SK-N-MC (cell line): ENCODE results near the gene ASB10.

Source experiments
- EZH2 ChIP-seq: fragments of 200-600 bp; sonication (generic); IDR thresholded peaks from one replicate; pipeline ENCODE4 v1.6.1; 2017; ENCODE audit warnings: antibody characterized with exemption
- FOXP2 ChIP-seq: optimal IDR thresholded peaks from 2 replicates; pipeline ENCODE3; 2011; ENCODE audit warnings: mild to moderate bottlenecking, moderate library complexity; ENCODE audit not compliant: insufficient read depth; ENCODE audit errors: extremely low read length, control extremely low read depth
- POLR2AphosphoS5 ChIP-seq: IDR thresholded peaks from 2 replicates; pipeline ENCODE4 v1.6.1; 2012; ENCODE audit warnings: mild to moderate bottlenecking, low read depth, low read length, borderline replicate concordance

DNA sequence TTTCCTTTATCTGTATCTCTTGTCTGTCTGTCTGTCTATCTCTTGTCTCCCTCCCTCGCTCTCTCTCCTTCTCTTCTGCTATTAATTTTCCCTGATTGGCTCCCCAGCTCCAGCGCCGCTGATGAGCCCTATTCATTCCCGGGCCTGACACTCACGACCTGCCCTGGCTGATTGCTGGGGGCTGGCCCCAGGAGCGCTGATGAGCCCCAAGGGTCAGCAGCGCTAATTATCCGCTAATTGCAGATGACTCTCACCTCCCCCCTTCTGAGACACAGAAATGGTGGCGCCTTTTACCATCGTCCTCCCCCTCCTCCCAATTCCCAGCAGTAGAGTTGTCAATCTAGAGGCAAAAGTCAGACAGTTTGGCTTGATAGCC lies 18.3 kb downstream of the ASB10 start:
- TF ChIP-seq POLR2AphosphoS5 (no peak), EZH2 (no peak), FOXP2 (no peak)
